ENCODE measurements around the gene MRPL30.
"Not testable (repeated sequence)": the region's sequence is repeated elsewhere in the genome, so short reads cannot be mapped to it uniquely, and the experiment has no call there.

Gene MRPL30

GRCh38 chr2:99180755-99181623 lies at the start of gene MRPL30, which contains the start of gene MITD1:
Gene MRPL30 (plus strand): TSS chr2:99181184. CDS start chr2:99186204, 5,020 bp downstream.
Gene MITD1 (minus strand): TSS chr2:99181058. CDS start chr2:99180981, 77 bp downstream.
- DNase-seq: peak; percentile 93

- not testable (repeated sequence) for DNase-seq
Measured at GRCh38 chr2:99135044-99135556, 45.9 kb upstream of the MRPL30 start.

GRCh38 chr2:99139003-99139402 lies 42.0 kb upstream of the MRPL30 start:
- DNase-seq: no peak

- DNase-seq: peak in 1 of 2 experiments; percentile 47
Measured at GRCh38 chr2:99140056-99140859, 40.7 kb upstream of the MRPL30 start.

- peak in 1 of 2 experiments; percentile 54 for DNase-seq
Measured at GRCh38 chr2:99140860-99141109, 40.2 kb upstream of the MRPL30 start.

DNA sequence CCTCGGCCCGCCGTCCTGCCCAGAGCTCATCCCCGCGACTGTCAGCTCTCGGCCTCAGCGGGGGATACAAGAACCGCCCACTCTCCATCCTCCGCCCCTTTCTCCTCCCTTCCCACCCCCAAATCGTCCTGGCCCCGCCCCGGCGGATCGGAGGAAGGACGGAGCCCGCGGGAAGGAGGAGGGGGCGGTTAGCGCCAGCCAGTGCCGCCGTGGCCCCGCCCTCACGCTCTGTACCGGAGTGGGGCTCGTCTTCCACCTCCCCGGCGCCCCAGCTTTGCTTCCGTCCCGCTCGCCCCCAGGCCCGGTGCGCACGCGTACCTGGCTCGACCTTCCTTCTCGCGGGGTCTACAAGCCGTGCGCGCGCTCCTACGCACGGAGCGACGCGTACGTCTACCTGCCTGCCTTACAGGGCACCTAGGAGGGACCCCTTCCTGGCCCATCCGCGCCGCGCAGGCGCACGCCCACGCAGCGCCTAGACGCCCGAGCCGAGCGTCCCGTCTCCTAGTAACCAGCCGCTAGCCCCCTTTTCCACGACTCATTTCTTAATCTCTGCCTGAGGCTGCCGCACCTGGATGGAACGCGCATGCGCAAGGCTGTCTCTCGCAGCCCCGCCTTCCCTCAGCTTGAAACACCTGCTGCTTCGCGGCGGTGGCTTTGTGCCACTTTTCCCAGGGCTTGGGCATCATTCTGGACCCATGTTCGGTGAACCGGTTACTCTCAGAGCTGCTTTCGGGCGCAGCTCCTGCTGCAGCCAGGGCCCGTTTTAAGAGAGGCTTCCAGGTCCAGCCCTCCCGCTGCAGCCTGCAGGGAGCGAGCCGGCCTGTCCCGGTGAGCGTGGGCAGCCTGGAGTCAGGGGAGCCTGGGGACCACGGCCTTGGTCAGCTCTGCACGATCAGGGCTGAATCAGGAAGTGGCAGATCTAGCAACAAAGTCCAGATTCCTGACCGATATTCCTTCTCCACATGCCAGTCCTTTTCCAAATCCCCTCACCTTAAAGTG lies 39.6 kb upstream of the MRPL30 start, which contains the start of gene C2orf15:
Gene C2orf15, plus strand, starts transcription at position 598 of the 999 bp plus-strand sequence. CDS start 8,852 bp downstream, outside the sequence.
- peak; percentile 95 to 96 for DNase-seq

GRCh38 chr2:99150706-99151105 lies 30.3 kb upstream of the MRPL30 start:
- no peak for DNase-seq

DNA sequence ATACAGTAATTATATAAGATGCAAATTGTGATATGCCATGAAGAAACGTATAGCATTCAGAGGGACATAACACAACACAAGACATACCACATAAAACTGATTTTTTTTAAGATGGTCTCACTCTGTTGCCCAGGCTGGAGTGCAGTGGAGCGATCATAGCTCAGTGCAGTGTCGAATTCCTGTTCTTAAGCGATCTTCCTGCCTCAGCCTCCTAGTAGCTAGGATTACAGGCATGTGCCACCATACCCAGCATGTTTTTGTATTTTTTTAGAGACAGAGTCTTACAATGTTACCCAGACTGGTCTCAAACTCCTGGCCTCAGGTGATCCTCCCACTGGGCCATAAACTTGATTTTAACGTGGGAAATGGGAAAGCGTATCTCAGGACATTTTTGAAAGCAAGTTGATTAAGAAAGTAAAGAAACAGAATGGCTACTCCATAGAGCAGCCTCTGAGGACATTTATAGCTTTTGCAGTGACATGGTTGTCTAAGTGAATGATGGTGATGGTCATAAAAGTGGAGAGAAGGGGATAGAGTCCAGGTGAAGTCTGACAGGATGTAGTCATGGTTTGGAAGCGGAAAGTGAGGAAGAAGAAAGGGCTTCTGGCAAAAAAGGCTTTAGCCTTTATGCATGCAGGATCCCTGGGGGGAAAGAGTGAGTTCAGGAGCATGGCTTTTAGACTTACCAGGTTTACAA lies 28.6 kb upstream of the MRPL30 start:
- no peak for DNase-seq

GRCh38 chr2:99153921-99154604 lies 26.9 kb upstream of the MRPL30 start:
- peak in 1 of 2 experiments; percentile 5 for DNase-seq

GRCh38 chr2:99154643-99155536 lies 26.1 kb upstream of the MRPL30 start, which contains the start of the genes LIPT1 and TSGA10:
Gene LIPT1 (plus strand): TSS chr2:99154967. CDS start chr2:99161958, 6,991 bp downstream.
Gene TSGA10 (minus strand): TSS chr2:99154942. CDS start chr2:99109439, 45,503 bp downstream.
- DNase-seq: peak; percentile 92 to 95

GRCh38 chr2:99156891-99157290 lies 24.1 kb upstream of the MRPL30 start:
- DNase-seq: no peak

- no peak for DNase-seq
Measured at GRCh38 chr2:99158599-99158998, 22.4 kb upstream of the MRPL30 start.

- no peak for DNase-seq
Measured at GRCh38 chr2:99159594-99159993, 21.4 kb upstream of the MRPL30 start.

DNA sequence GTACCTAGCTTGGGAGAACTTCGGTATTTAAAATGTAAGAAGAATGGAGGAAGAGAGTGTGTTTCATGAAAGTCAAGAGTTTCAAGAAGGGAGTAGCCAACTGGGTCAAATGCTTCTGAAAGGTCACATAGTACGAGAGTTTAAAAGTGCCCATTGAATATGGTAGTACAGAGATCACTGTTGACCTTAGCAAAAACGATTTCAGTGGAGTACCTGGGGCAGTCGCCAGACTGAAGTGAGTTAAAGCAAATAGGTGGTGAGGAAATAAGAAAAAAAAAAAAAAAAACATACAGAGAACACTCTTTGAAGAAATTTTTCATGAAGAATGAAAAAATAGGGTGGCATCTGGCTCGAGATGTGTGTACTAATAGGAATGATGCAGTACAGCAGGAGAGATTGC lies 14.8 kb upstream of the MRPL30 start:
- no peak for DNase-seq

DNA sequence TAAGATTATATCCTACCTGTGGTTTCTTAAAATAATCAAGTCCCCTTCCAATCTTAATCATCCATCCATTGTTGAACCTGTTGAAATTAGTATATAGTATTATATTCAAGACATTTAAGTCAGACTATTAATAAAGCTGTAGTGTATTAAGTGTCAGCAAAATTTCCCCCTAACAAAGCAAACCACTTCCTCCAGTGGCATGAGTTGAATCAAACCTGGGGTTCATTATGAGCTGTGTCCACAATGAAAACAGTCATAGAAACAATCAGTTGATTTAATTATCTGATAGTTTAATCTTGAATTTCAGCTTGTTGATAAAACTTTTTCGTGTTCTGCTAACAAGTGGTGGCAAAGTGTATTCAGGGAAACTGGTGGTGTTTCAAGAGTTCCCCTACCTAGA lies 11.4 kb upstream of the MRPL30 start:
- no peak for DNase-seq

- no peak for DNase-seq
Measured at GRCh38 chr2:99171377-99172140, 9.4 kb upstream of the MRPL30 start.

DNA sequence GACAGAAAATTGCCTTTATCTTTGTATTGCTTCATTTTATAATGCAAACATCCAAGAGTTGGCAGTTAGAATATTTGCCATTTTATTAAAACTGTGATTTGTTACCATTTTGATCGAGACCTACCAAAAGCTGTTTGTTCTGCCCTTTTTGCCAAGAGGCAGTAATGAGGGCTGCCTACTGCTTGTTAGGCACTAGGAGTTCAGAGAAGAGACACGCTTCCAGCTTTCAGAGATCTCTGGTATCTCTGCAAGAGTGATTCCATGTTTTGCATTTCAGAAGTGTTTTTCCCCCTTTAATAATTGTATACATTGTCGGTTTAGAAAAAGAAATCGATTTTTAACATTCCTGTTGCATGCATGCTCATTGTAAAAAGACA lies 628 bp downstream of the MRPL30 start:
- DNase-seq: peak in 1 of 2 experiments; percentile 9

DNA sequence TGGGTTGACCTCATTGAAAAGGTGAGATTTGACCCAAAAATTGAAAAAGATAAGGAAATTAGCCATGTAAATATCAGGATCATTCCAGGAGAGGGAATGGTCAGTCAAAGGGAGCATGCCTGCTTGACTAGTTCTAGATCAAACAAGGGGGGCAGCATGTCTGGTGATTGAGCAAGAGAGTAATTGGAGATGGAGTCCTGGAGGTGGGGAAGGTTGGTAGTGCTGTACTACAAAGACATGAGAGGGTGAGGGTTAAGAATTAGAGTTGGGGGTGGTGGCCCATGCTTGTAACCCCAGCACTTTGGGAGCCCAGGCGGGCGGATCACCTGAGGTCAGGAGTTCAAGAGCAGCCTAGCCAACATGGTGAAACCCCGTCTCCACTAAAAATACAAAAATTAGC lies 2.0 kb downstream of the MRPL30 start:
- DNase-seq: no peak

DNA sequence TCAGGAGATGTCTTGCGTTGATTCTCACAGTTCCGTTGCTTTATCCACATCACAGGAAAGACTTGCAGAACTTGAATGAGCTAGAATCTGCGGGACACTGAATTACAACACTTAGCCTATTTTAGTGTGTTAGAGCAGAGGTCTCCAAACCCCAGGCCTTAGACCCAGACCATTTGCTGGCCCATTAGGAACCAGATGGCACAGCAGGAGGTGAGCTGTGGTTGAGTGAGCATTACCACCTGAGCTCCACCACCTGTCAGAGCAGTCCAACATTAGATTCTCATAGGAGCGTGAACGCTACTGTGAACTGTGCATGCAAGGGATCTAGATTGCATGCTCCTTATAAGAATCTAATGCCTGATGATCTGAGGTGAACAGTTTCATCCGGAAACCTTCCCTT lies 3.8 kb downstream of the MRPL30 start:
- DNase-seq: no peak

Data from SHP77 (cell line).